H1 (cell line): ENCODE measurements around the gene OR14J1.

Experiments
- EP300 ChIP-seq, 2 experiments: IDR thresholded peaks; 1 replicate in 1 of 2; 2 replicates in 1 of 2; pipeline ENCODE4 v1.6.1; 2011 to 2012; ENCODE audit warnings: low read depth in 2 of 2, low read length in 2 of 2, mild to moderate bottlenecking in 2 of 2, borderline replicate concordance in 1 of 2, inconsistent platforms in 1 of 2, moderate library complexity in 1 of 2
- EZH2 ChIP-seq: fragments of 200-600 bp; sonication (generic); IDR thresholded peaks from 2 replicates; pipeline ENCODE4 v1.7.1; 2012; ENCODE audit warnings: low read depth, mild to moderate bottlenecking, moderate library complexity, low read length, inconsistent platforms; ENCODE audit not compliant: severe bottlenecking
- RBBP5 ChIP-seq: IDR thresholded peaks from 2 replicates; pipeline ENCODE4 v1.7.1; 2012; ENCODE audit warnings: low read depth, mild to moderate bottlenecking, inconsistent platforms, low read length, moderate library complexity, borderline replicate concordance

- TF ChIP-seq EZH2 (no peak), EP300 (IDR thresholded peaks at IDR 0.05; ENCODE audit: borderline replicate concordance in 1 of 2, low read depth in 2 of 2, low read length in 2 of 2) (no peak), RBBP5 (no peak)
Measured at GRCh38 chr6:29355603-29356002, 54.1 kb downstream of the OR14J1 start.
